HG03565 (cell line): ENCODE results near the gene TMEM179.

Source experiments
- ATAC-seq: cut with Tn5 transposase; IDR thresholded peaks from one replicate; pipeline ENCODE4 v1.9.1; 2021; ENCODE audit warnings: mild to moderate bottlenecking, moderate library complexity; ENCODE audit not compliant: unreplicated experiment

Gene TMEM179

DNA sequence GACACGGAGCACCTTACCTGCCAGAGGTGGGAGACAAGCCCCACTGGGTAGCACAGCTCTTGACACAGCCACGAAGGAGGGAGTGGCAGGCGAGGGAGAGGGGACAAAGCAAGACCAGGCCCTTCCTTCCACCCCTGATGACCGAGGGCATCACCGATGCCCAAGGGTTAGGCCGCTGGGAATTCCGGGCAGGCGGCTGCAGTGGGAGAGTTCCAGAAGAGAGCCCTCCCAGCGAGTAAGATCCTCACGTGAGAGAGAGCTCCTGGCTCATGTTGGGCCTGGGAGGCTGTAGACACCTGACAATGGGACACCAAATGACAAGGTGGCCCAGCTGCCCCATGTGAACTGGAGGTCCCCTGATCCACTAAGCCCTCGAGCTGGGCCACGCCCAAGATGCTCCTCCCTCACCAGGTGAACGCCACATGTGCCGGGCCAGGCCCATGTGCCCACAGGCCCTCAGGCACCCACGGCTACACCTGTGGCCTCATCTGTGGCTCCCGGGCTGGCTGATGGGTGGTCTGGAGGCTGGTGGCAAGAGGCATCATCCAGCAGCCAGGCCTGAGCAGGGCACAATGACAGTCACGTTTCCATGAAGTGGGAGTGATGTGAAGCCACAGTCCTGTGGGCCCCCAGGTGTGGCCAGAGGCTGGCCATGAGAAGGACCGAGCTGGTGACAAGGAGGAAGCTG, 57.1 kb downstream of the TMEM179 start:
- ATAC-seq, result no peak

DNA sequence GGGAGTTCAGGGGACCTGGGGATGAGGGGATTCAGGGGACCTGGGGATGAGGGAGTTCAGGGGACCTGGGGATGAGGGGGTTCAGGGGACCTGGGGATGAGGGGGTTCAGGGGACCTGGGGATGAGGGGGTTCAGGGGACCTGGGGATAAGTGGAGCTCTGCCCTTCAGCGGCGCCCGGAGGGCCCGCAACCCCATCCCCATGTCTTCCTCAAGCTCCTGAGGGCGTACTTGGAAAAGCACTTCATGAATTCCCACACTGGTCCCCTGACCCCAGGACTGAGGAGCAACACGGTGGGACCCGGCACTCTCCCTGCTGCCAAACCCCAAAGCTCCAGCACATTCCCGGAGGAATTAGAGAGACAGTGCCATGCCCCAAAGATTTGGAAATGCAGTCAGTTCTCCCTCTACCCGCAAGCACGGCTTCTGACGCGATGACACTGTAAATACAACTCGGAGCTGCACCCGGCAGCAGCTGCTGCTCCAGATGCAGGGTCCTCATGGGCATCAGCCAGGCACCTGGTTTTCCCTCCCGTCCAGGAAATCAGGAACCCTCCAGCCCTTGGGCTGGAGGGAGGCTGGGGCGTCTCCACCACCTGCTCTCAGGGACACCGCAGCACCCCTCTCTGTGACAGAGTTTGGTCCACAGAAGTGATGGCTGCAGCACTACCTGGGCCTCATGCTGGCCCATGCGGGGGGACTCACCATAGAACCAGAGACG, 57.8 kb downstream of the TMEM179 start:
- no peak for ATAC-seq

- ATAC-seq, result no peak
Measured at GRCh38 chr14:104545942-104546501, 58.5 kb downstream of the TMEM179 start.

- no peak for ATAC-seq
Measured at GRCh38 chr14:104545151-104545941, 59.2 kb downstream of the TMEM179 start.

- ATAC-seq, result no peak
Measured at GRCh38 chr14:104544362-104544961, 60.1 kb downstream of the TMEM179 start.

- ATAC-seq, result no peak
Measured at GRCh38 chr14:104542871-104543830, 61.4 kb downstream of the TMEM179 start.

- ATAC-seq, result no peak
Measured at GRCh38 chr14:104541905-104542465, 62.6 kb downstream of the TMEM179 start.
